Gastrocnemius medialis (tissue), 4 donors: ENCODE measurements around the gene HSPB9.
"Not testable (repeated sequence)": the region's sequence is repeated elsewhere in the genome, so short reads cannot be mapped to it uniquely, and the experiment has no call there.

ENCODE experiments used
- POLR2A ChIP-seq, 2 donors: fragments of 450-650 bp; IDR thresholded peaks; one replicate each; pipeline ENCODE4 v1.6.1; 2017; ENCODE audit warnings: antibody characterized with exemption in 2 of 2, mild to moderate bottlenecking in 2 of 2, moderate library complexity in 2 of 2
- TF ChIP-seq, protein P1 (sequence below), 5 experiments: fragments of 450-650 bp in 3 of 5; fragments of 200-600 bp in 2 of 5; sonication (generic) in 2 of 5; IDR thresholded peaks in 4 of 5; conservative IDR thresholded peaks in 1 of 5; 1 replicate in 4 of 5; 2 replicates in 1 of 5; pipeline ENCODE4 v1.5.1; 2016 to 2019; ENCODE audit warnings: antibody characterized with exemption in 5 of 5, mild to moderate bottlenecking in 3 of 5, moderate library complexity in 3 of 5

DNA sequence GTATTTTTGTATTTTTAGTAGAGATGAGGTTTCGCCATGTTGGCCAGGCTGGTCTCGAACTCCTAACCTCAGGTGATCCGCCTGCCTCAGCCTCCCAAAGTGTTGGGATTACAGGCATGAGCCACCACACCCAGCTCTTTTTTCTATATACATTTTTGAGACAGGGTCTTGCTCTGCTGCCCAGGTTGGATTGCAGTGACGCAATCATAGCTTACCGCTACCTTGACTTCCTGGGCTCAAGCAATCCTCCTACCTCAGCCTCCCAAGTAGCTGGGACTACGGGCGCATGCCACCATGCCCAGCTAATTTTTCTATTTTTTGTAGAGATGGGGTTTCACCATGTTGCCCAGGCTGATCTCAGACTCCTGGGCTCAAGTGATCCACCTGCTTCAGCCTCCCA is 18.1 kb downstream of the HSPB9 start:
- TF ChIP-seq POLR2A (IDR thresholded peaks at IDR 0.05): not testable (repeated sequence)
- TF ChIP-seq, protein P1, sequence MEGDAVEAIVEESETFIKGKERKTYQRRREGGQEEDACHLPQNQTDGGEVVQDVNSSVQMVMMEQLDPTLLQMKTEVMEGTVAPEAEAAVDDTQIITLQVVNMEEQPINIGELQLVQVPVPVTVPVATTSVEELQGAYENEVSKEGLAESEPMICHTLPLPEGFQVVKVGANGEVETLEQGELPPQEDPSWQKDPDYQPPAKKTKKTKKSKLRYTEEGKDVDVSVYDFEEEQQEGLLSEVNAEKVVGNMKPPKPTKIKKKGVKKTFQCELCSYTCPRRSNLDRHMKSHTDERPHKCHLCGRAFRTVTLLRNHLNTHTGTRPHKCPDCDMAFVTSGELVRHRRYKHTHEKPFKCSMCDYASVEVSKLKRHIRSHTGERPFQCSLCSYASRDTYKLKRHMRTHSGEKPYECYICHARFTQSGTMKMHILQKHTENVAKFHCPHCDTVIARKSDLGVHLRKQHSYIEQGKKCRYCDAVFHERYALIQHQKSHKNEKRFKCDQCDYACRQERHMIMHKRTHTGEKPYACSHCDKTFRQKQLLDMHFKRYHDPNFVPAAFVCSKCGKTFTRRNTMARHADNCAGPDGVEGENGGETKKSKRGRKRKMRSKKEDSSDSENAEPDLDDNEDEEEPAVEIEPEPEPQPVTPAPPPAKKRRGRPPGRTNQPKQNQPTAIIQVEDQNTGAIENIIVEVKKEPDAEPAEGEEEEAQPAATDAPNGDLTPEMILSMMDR (IDR thresholded peaks at IDR 0.05 in 4 of 5, conservative IDR thresholded peaks at IDR 0.05 in 1 of 5): not testable (repeated sequence)
